Fibroblast of lung (primary cell): ENCODE results near the gene HOXA9.

Experiments used
- CTCF ChIP-seq, 2 donors: IDR thresholded peaks in 1 of 2; conservative IDR thresholded peaks in 1 of 2; 1 replicate in 1 of 2; 2 replicates in 1 of 2; pipeline ENCODE4 v1.5.1; 2011 to 2012; ENCODE audit warnings: low read length in 2 of 2, control low read depth in 1 of 2, inconsistent platforms in 1 of 2, low read depth in 1 of 2, mild to moderate bottlenecking in 1 of 2
- EZH2 ChIP-seq: IDR thresholded peaks from 2 replicates; pipeline ENCODE4 v1.5.1; 2012; ENCODE audit warnings: low read length, control low read depth, mild to moderate bottlenecking; ENCODE audit errors: missing control alignments

- no peak for TF ChIP-seq CTCF (conservative IDR thresholded peaks at IDR 0.05 in 1 of 2, IDR thresholded peaks at IDR 0.05 in 1 of 2; ENCODE audit: low read depth in 1 of 2, low read length in 2 of 2)
- TF ChIP-seq EZH2 = no peak
These were observed 44.6 kb upstream of the HOXA9 start for GRCh38 chr7:27209933-27210440.
